GM08714 (cell line): ENCODE results near the gene PMF1.
"Not testable (repeated sequence)": the region's sequence is repeated elsewhere in the genome, so short reads cannot be mapped to it uniquely, and the experiment has no call there.

Source experiments
- H3K4me3 ChIP-seq: fragments of 200-500 bp; sonication (Bioruptor generic); 2 replicates; pipeline ENCODE4 v1.5.1; 2014; ENCODE audit warnings: mild to moderate bottlenecking, low read length, inconsistent platforms
- ZNF274 ChIP-seq: IDR thresholded peaks from 2 replicates; pipeline ENCODE4 v1.6.1; 2012; ENCODE audit warnings: mild to moderate bottlenecking, low read depth, low read length

The PMF1 gene, protein sequence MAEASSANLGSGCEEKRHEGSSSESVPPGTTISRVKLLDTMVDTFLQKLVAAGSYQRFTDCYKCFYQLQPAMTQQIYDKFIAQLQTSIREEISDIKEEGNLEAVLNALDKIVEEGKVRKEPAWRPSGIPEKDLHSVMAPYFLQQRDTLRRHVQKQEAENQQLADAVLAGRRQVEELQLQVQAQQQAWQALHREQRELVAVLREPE

DNA sequence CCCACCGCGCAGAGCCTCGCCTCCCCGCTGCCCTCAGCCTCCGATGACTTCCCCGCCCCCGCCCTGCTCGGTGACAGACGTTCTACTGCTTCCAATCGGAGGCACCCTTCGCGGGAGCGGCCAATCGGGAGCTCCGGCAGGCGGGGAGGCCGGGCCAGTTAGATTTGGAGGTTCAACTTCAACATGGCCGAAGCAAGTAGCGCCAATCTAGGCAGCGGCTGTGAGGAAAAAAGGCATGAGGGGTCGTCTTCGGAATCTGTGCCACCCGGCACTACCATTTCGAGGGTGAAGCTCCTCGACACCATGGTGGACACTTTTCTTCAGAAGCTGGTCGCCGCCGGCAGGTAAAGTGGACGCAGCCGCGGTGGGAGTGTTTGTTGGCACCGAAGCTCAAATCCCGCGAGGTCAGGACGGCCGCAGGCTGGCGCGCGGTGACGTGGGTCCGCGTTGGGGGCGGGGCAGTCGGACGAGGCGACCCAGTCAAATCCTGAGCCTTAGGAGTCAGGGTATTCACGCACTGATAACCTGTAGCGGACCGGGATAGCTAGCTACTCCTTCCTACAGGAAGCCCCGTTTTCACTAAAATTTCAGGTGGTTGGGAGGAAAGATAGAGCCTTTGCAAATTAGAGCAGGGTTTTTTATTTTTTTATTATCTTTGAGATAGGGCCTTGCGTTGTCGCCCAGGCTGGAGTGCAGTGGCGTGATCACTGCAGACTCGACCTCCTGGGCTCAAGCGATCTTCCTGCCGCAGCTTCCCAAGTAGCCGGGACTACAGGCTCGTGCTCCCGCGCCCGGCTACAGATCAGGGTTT, at the start of gene PMF1:
TSS of gene PMF1 (plus strand) at position 175 of the 811 bp plus-strand sequence. CDS start at position 184, 9 bp downstream.
- peak within 1 kb of the TSS; percentile 89 for H3K4me3 ChIP-seq
- TF ChIP-seq ZNF274, result no peak

DNA sequence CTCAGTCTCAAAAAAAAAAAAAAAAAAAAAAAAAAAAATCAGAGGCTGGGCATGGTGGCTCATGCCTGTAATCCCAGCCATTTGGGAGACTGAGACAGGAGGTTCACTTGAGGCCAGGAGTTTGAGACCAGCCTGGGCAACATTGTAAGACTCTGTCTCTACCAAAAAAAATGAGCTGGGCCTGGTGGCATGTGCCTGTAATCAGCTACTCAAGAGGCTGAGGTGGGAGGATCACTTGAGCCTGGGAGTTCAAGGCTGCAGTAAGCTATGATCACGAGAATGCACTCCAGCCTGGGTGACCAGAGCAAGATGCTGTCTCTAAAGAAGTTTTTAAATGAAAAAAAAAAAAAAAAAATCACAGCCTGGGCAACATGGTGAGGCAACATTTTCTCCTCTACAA, 49.1 kb upstream of the PMF1 start:
- no peak for TF ChIP-seq ZNF274
- H3K4me3 ChIP-seq, result no peak overlapping the region

DNA sequence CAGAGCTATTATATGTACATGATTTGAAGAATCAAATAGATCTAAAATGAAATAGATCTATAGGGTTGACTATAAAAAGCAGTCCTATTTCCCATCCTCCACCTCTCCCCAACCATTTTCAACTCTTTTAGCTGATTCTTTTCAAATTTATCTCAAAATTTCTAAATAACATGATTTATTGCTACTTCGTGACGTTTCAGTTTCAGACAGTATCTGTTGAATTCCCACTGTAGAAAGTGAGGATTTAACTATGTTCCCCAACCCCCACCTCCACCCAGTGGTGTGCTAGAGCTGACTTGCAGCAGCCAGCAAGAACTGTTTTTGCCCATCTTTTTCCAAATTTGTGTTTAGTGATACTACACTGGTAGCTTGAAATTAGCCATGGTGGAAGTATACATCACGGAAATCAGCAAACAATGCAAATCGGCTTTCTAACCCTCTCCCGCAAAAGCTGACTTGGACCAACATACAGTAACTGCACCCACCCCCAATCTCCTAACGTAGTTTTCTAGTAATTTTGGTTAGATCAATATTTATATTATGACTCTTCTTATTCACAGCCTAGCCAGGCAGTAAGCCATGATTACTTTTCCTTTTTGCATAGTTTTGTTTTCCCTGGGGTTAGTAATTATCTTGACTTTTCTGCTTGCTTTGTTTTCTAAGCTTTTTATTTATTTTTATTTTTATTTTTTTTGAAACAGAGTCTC, 48.5 kb upstream of the PMF1 start:
- no peak for TF ChIP-seq ZNF274
- H3K4me3 ChIP-seq, result no peak overlapping the region

DNA sequence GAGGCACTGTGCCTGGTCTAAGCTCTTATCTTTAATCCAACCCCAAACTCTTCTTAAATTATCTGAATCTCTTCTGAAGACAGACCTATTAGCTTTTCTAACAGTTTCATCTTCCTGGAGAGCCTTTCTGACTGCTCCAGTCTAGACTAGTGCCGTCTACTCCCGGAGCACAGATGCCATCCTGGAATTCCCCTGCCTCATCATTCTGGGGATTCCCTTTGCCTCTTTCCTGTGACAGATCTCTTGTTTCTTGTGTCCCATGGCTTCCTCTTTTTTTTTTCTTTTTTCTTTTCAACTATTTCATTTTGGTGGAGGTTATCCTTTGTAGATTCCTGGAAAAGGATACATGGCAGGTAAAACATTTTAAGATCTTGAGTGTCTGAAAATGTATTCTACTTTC, 47.7 kb upstream of the PMF1 start:
- H3K4me3 ChIP-seq, result no peak overlapping the region
- TF ChIP-seq ZNF274, result no peak

DNA sequence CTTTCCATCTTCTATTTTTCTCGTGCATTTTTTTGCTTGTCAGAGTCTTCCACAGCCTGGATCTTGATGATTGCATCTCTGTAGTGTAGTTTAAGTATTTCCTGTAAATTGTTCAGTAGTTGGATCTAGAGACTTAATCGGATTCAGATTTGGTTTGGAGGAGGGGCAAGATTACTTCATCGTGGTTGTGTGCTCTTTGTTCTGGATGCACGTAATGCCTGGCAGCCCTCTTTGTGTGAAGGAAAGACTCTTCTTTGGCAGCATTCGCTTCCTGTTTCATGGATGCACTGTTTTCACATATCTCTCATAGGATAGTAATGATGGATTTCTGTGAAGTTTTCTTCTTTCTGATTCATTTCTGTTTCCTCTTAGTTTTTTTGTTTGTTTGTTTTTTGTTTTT, 45.3 kb upstream of the PMF1 start:
- H3K4me3 ChIP-seq, result no peak overlapping the region
- no peak for TF ChIP-seq ZNF274

DNA sequence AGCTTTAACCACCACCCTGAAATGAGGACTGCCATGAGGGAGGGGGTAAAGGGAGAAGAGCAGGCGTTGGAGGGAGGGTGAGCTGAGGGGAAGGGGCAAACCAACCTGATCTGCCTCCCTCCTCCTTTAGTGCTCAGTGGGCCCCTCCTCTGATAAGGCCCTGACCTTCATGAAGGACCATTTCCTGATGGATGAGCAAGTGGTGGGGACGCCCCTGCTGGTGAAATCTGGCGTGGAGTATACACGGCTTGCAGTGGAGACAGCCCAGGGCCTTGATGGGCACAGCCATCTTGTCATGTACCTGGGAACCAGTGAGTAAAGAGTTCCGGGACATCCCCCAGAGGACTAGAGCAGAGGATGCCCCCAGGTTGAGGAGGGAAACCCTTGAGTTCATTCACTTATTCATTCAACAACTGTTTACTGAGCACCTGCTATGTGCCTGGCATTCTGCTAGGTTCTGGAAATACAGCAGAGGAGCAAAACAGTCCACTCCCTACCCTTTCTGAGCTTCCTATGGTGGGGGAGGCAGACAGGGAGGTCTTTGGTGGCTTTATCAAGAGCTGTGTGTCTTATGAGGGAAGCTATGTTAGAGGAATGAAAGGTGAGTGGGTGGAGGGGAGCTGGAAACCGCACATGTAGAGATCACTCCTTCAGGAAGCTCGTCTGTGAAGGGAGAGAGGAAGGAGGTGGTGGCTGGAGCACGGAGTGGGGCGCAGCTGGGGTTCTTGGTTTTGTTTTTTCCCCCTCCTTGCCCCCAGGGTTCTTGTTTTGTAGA, 39.9 kb upstream of the PMF1 start:
- no peak for TF ChIP-seq ZNF274
- no peak overlapping the region for H3K4me3 ChIP-seq

DNA sequence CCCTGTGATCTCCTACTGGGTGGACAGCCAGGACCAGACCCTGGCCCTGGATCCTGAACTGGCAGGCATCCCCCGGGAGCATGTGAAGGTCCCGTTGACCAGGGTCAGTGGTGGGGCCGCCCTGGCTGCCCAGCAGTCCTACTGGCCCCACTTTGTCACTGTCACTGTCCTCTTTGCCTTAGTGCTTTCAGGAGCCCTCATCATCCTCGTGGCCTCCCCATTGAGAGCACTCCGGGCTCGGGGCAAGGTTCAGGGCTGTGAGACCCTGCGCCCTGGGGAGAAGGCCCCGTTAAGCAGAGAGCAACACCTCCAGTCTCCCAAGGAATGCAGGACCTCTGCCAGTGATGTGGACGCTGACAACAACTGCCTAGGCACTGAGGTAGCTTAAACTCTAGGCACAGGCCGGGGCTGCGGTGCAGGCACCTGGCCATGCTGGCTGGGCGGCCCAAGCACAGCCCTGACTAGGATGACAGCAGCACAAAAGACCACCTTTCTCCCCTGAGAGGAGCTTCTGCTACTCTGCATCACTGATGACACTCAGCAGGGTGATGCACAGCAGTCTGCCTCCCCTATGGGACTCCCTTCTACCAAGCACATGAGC, 36.1 kb upstream of the PMF1 start:
- TF ChIP-seq ZNF274, result no peak
- no peak overlapping the region for H3K4me3 ChIP-seq

DNA sequence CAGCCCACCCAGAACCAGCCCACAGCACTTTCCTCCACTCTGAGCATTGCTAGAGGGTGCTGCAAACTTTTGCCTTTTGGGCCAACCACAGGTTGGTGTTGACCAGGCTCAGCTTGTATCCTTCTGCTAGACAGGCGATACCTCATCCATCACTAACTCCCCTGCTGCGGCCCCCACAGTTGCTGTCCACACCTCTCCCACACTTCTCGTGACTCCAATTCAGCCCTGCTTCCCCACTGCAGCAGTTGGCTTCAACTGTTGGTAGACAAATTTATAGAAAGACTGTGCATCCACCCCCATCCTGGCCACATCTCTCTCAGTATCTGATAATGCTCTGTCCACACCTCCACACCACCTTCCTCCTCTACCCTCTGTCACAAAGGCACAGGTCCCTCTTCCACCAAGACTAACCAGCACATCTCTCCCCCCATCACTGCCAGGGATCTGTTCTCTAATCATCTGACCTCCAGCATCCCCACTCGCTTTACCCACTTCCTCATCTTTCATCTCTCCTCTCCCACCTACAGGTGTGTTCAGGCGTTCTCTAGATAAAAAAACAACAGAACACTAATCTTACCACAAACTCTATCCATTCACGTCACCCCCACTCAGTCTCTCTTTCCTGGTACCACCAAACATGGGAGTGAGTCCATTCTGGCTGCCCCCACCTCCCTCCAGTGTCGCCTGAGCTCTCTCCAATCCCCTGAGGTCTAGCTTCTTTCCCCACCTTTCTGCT, 34.7 kb upstream of the PMF1 start:
- H3K4me3 ChIP-seq, result no peak overlapping the region
- no peak for TF ChIP-seq ZNF274

DNA sequence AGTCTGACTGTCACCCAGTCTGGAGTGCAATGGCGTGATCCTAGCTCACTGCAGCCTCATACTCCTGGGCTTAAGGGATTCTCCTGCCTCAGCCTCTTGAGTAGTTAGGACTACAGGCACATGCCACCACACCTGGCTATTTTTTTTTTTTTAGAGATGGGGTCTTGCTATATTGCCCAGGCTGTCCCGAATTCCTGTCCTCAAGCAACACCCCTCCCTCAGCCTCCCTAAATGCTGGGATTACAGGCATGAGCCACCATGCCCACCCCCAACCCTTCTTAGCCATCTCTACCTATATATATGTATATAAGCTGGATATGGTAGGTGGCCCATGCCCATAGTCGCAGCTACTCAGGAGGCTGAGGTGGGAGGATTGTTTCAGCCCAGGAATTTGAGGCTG, 32.3 kb upstream of the PMF1 start:
- H3K4me3 ChIP-seq, result no peak overlapping the region
- no peak for TF ChIP-seq ZNF274

DNA sequence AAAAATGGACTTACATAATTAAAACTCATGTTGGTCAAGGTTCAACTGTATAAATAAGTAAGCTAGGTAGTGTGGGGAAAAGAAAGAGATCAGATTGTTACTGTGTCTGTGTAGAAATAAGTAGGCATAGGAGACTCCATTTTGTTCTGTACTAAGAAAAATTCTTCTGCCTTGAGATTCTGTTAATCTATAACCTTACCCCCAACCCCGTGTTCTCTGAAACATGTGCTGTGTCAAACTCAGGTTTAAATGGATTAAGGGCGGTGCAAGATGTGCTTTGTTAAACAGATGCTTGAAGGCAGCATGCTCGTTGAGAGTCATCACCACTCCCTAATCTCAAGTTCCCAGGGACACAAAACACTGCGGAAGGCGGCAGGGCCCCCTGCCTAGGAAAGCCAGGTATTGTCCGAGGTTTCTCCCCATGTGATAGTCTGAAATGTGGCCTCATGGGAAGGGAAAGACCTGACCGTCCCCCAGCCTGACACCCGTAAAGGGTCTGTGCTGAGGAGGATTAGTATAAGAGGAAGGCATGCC, 31.3 kb upstream of the PMF1 start:
- H3K4me3 ChIP-seq, result not testable (repeated sequence)

DNA sequence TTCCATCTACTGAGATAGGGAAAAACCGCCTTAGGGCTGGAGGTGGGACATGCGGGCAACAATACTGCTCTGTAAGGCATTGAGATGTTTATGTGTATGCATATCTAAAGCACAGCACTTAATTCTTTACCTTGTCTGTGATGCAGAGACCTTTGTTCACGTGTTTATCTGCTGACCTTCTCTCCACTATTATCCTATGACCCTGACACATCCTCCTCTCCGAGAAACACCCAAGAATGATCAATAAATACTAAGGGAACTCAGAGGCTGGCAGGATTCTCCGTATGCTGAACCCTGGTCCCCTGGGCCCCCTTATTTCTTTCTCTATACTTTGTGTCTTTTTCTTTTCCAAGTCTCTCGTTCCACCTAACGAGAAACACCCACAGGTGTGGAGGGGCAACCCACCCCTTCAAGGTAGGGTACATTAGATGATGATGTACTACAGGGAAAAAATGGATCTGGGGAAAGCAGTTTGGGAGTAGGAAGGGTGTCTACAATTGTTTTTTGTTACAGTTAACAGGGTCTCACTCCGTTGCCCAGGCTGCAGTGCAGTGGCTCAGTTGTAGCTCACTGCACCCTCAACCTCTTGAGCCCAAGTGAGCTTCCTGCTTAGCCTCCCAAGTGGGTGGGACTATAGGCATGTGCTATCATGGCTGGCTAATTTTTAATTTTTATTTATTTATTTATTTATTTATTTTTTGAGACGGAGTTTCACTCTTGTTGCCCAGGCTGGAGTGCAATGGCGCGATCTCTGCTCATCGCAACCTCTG, 30.6 kb upstream of the PMF1 start:
- not testable (repeated sequence) for H3K4me3 ChIP-seq

DNA sequence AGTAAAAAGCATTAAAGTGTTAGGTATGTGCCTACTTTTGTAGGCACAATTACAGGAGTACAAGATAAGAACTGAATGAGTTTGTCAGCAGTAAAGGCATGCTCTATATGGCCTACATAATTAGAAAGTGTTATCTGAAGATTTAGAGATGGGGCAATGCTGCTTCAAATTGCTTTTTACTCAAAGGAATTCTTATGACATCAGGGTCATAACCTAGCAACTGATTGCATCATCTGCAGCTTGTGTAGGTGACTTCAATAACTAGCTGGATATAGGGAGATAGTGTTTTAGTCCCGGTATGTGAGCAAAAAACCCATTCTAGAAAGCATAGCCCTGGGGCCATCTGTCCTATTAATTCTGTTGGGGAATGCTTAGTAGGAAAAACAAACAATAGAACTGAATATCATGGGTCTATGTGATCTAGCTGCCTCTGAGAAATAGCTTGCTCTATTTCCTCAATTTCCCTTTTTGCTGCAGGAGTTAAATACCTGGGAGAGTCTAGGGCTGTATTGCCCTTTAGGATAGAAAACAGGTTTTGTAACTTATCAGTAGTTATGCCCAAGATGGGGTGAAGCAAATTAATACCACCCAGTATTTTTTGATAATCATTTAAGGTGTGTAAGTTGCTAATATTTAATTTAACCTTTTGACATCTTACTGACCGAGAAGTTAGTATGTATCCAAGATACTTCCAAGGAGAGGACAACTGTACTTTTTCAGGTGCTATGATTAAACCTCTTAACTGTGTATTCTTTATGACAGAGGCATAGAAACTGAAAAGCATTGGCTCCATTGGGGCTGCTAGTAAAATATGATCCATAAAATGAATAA, 26.2 kb upstream of the PMF1 start:
- H3K4me3 ChIP-seq, result not testable (repeated sequence)

DNA sequence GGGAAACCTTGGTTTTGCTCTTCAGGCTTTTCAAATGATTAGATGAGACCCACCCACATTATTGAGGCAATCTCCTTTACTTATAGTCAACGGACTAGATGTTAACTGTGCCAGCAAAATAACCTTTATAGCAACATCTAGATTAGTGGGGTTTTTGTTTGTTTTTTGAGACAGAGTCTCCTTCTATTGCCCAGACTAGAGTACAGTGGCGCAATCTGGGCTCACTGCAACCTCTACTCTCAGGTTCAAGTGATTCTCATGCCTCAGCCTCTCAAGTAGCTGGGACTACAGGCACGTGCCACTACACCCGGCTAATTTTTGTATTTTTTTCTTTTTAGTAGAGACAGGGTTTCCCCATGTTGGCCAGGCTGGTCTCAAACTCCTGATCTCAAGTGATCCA, 22.5 kb upstream of the PMF1 start:
- not testable (repeated sequence) for H3K4me3 ChIP-seq
